Activated naive CD8-positive, alpha-beta T cell treated with anti-CD3 and anti-CD28 coated beads, Interleukin-2, amount 50 U/mL, for 24 hours (primary cell): Measurements from ENCODE around the gene TNS3.

Source experiments
- ATAC-seq: fragments of 150-1000 bp; cut with Tn5 transposase; one replicate; pipeline ENCODE4 v1.10.0; 2021
- DNase-seq: peaks from one replicate; pipeline ENCODE4 v3.0.0; 2021
- H3K27ac Mint-ChIP-seq: one replicate; pipeline ENCODE4 v1.8.0; 2021; ENCODE audit warnings: mild to moderate bottlenecking, mixed read lengths
- H3K27me3 Mint-ChIP-seq: one replicate; pipeline ENCODE4 v1.8.0; 2021; ENCODE audit warnings: mixed read lengths
- H3K36me3 Mint-ChIP-seq: one replicate; pipeline ENCODE4 v1.8.0; 2021; ENCODE audit warnings: low read depth, mixed read lengths
- H3K4me1 Mint-ChIP-seq: one replicate; pipeline ENCODE4 v1.8.0; 2021; ENCODE audit warnings: mixed read lengths
- H3K4me3 Mint-ChIP-seq: one replicate; pipeline ENCODE4 v1.8.0; 2021; ENCODE audit warnings: mild to moderate bottlenecking, moderate library complexity, mixed read lengths
- H3K9me3 Mint-ChIP-seq: one replicate; pipeline ENCODE4 v1.8.0; 2021; ENCODE audit warnings: mixed read lengths

Gene TNS3

DNA sequence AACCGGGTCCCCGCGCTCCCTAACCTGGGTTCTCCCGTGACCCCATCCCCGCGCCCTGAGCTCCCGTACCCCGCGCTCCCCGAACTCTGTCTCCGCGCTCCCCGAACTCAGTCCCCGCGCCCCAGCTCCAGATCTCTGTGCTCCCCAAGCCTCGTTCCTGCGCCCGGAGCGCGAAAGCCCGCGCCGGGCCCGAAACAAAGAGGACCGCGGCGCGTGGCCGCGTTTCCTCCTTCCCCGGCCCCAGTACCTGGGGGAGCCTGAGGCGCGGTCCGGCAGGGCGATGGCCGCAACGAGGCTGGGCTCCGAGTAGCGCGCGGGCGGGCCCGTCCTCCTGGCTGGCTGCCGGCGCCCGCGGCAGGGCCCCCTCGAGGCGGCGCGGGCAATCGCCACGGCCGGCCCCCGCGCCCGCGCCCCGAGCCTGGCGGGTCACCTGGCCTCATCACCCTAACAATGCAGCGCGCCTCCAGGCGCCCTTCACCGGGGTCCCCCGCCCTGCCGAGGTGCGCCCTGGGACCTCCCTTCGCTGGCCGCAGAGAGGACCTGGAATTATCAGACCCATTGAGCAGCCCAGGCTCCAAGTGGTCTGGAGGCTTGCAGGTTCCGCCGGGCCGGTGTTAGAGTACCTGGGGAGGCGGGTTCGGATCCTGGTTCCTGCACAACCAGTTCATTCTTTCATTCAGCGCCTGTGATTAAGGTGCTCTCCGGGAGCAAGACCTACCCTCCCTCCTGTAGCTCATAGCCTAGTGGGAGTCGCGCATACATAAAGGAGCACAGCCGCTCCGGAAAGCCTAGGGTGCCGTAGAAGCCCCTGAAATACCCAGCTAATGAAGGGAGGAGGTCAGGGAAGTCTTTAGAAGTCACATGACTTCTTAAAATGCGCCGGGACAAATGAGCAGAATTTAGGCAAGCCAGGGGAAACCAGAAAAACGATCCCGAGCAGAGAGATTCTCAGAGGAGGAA is at the start of gene TNS3:
TNS3 (minus strand) TSS at position 308 of the 960 bp plus-strand sequence. CDS start 142,475 bp downstream, outside the sequence.
- H3K4me3 Mint-ChIP-seq, result peak within 1 kb of the TSS; percentile 43
- H3K9me3 Mint-ChIP-seq, result no peaks in the 10 kb centered on the region
- ATAC-seq, result no peak
- peaks cover 10% of the 10 kb centered on the region for H3K4me1 Mint-ChIP-seq
- no peak for DNase-seq
- peaks cover 25% of the 10 kb centered on the region for H3K27me3 Mint-ChIP-seq
- H3K36me3 Mint-ChIP-seq, result no peaks in the 10 kb centered on the region
- no peak within 1 kb of the TSS for H3K27ac Mint-ChIP-seq

GRCh38 chr7:47631711-47632110 is 49.8 kb upstream of the TNS3 start:
- Mint-ChIP-seq H3K27me3 (no peaks in the 10 kb centered on the region), H3K27ac (no peak overlapping the region), H3K9me3 (no peaks in the 10 kb centered on the region), H3K4me1 (no peaks in the 10 kb centered on the region), H3K36me3 (no peaks in the 10 kb centered on the region), H3K4me3 (no peak overlapping the region)
- ATAC-seq (no peak), DNase-seq (no peak)

GRCh38 chr7:47627580-47628283 is 45.8 kb upstream of the TNS3 start:
- no peak for ATAC-seq
- H3K36me3 Mint-ChIP-seq, result no peaks in the 10 kb centered on the region
- H3K27ac Mint-ChIP-seq, result no peak overlapping the region
- H3K27me3 Mint-ChIP-seq, result no peaks in the 10 kb centered on the region
- no peak overlapping the region for H3K4me3 Mint-ChIP-seq
- H3K9me3 Mint-ChIP-seq, result no peaks in the 10 kb centered on the region
- H3K4me1 Mint-ChIP-seq, result peaks cover 6% of the 10 kb centered on the region
- DNase-seq, result no peak

DNA sequence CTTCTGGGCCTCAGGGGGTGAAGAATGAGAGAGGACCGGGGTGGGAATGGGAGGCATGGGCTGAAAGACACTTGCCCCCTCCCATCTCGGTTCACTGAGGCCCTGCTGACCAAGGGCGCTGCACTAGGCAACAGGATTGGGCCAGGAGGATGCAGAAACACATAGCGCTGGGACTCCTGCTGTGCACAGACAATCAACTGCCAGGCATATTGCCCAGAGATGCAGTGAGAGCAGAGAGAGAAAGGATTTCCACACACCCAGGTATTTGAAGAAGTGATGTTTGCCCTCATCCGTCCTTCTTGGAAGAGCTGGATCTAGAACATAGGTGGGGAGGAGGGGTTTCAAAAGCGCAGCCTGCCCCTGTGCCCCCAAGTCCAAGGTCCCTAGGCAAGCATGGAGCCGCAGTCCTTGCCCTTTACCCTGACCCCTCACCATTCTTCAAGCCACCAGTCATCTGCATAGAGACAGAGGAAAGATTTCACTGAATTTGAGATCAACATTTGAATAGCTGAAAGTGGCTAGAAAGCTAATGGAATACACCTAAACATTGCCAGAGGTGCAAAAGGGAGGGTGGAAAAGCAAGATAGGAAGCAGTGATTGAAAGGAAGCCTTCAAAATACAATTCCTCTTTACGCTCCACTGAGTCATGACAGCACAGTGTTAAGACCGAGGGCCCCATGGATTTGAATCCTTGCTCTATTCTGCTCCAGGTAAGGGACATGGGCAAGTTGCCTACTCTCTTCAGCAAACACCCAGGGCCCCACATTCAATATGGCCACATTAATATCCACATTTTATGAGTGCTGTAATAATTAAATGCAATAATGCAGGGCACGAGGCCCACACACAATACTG is 44.2 kb upstream of the TNS3 start:
- H3K4me3 Mint-ChIP-seq, result no peak overlapping the region
- H3K27ac Mint-ChIP-seq, result no peak overlapping the region
- H3K27me3 Mint-ChIP-seq, result no peaks in the 10 kb centered on the region

GRCh38 chr7:47624689-47625088 is 42.8 kb upstream of the TNS3 start:
- Mint-ChIP-seq H3K27me3 (no peaks in the 10 kb centered on the region), H3K4me3 (no peak overlapping the region), H3K4me1 (peaks cover 13% of the 10 kb centered on the region), H3K27ac (no peak overlapping the region), H3K9me3 (no peaks in the 10 kb centered on the region), H3K36me3 (no peaks in the 10 kb centered on the region)
- DNase-seq (no peak), ATAC-seq (no peak)

More for the DNA sequence above, 44.2 kb upstream of the TNS3 start:
- no peak for DNase-seq
- ATAC-seq, result no peak
- peaks cover 13% of the 10 kb centered on the region for H3K4me1 Mint-ChIP-seq
- H3K36me3 Mint-ChIP-seq, result no peaks in the 10 kb centered on the region
- H3K9me3 Mint-ChIP-seq, result no peaks in the 10 kb centered on the region

- Mint-ChIP-seq H3K36me3 (no peaks in the 10 kb centered on the region), H3K27me3 (no peaks in the 10 kb centered on the region), H3K27ac (no peak overlapping the region), H3K4me3 (no peak overlapping the region), H3K4me1 (peaks cover 13% of the 10 kb centered on the region), H3K9me3 (no peaks in the 10 kb centered on the region)
- ATAC-seq (no peak), DNase-seq (no peak)
Measured at GRCh38 chr7:47622946-47623640, 41.2 kb upstream of the TNS3 start.

DNA sequence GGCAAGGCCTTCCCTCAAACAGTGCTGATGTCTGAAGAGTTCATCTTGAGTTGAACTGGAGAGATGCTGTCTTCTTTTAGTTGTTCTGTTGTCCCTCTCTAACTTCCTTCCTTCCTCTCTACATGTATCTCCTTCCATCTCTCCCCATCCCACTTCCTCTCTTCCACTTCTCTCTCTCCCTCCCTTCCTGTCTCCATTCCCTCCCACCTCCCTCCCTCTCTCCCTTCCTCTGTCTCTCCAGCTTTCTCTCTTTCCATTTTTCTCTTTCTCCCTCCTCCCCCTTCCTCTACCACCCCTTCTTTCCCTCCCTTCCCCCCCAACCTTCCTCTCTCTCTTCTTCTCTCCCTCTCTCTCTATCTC is 40.7 kb upstream of the TNS3 start:
- H3K27me3 Mint-ChIP-seq, result no peaks in the 10 kb centered on the region
- H3K4me1 Mint-ChIP-seq, result peaks cover 13% of the 10 kb centered on the region
- H3K9me3 Mint-ChIP-seq, result no peaks in the 10 kb centered on the region
- no peak overlapping the region for H3K4me3 Mint-ChIP-seq
- DNase-seq (no peak), ATAC-seq (no peak)
- no peaks in the 10 kb centered on the region for H3K36me3 Mint-ChIP-seq
- H3K27ac Mint-ChIP-seq, result no peak overlapping the region

DNA sequence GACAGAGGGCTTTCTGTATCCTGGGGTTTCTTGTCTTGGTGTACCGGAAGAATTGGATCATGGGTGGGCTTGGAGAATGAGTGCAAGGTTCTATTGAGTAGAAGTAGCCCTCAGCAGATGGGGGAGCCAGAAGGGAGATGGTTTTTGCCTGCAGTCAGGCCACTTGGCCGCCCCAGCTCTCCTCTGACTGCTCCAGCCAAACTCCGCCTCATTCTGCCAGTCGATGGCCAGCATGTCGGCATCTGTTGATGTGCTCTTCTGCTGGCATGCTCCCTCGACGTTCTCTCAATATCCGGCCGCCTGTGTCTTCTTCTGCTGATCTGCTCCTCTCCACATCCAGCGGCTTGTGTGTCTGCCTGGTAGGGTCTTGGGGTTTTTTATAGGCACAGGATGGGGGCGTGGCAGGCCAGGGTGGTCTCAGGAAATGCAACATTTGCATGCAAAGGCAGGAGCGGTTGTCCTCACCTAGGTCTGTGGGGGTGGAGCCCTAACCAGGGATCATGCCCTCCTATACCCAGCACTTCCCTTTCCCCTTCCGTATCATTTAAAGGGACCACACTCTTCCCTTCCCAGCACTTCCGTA is 40.2 kb upstream of the TNS3 start:
- Mint-ChIP-seq H3K4me3 (no peak overlapping the region), H3K27ac (no peak overlapping the region), H3K36me3 (no peaks in the 10 kb centered on the region), H3K9me3 (no peaks in the 10 kb centered on the region), H3K27me3 (no peaks in the 10 kb centered on the region), H3K4me1 (peaks cover 13% of the 10 kb centered on the region)
- ATAC-seq, result no peak
- DNase-seq, result no peak

DNA sequence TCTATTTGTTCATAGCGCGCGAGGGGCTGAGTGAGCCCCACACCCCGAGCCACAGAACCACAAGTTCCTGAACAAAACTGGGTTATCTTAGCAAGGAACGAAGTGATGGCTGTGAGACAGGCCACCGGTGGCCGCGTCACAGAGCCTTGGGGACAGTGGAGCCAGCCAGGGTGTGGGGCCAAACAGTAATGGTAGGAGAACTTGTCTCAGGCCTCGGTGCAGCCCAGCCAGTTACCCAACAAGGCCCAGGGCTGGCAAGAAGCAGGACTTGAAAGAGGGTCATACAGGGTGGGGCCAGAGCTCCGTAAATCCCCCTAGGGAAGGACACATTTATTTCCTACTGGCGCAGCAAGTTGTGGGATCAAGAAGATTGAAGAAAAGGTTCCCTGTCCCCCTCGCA is 39.4 kb upstream of the TNS3 start:
- DNase-seq (no peak), ATAC-seq (no peak)
- Mint-ChIP-seq H3K4me1 (peaks cover 13% of the 10 kb centered on the region), H3K36me3 (no peaks in the 10 kb centered on the region), H3K27ac (no peak overlapping the region), H3K9me3 (no peaks in the 10 kb centered on the region), H3K27me3 (no peaks in the 10 kb centered on the region), H3K4me3 (no peak overlapping the region)

DNA sequence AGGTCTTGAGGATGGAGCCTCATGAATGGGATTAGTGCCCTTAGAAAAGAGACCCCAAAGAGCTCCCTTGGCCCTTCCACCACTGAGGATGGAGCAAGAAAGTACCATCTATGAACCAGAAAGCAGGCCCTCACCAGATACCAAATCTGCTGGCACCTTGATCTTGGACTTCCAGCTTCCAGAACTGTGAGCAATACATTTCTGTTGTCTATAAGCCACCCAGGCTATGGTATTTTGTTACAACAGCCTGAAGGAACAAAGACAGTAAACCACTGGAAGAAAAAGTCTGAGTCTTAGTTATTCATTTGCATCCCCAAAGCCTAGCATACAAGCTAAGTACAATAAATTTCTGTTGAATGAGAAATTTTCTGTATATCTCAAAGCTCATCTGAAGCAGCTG is 37.9 kb upstream of the TNS3 start:
- Mint-ChIP-seq H3K27ac (no peak overlapping the region), H3K9me3 (no peaks in the 10 kb centered on the region), H3K27me3 (no peaks in the 10 kb centered on the region), H3K4me3 (no peak overlapping the region), H3K4me1 (peaks cover 12% of the 10 kb centered on the region), H3K36me3 (no peaks in the 10 kb centered on the region)
- ATAC-seq, result no peak
- DNase-seq, result no peak

DNA sequence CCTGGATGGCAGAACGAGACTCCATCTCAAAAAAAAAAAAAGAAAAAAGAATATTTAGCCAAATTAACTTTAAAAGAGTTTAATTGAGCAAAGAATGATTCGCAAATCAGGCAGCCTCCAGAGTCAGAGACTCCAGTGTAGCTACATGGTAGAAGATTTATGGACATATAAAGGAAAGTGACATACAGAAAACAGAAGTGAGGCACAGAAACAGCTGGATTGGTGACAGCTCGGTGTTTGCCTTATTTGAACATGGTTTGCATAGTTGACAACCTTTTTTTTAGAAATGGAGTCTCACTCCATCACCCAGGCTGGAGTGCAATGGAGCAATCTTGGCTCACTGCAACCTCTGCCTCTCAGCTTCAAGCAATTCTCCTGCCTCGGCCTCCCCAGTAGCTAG is 35.2 kb upstream of the TNS3 start:
- Mint-ChIP-seq H3K4me3 (no peak overlapping the region), H3K27me3 (no peaks in the 10 kb centered on the region), H3K36me3 (no peaks in the 10 kb centered on the region), H3K9me3 (no peaks in the 10 kb centered on the region), H3K4me1 (peaks cover 2% of the 10 kb centered on the region), H3K27ac (no peak overlapping the region)
- DNase-seq (no peak), ATAC-seq (no peak)

DNA sequence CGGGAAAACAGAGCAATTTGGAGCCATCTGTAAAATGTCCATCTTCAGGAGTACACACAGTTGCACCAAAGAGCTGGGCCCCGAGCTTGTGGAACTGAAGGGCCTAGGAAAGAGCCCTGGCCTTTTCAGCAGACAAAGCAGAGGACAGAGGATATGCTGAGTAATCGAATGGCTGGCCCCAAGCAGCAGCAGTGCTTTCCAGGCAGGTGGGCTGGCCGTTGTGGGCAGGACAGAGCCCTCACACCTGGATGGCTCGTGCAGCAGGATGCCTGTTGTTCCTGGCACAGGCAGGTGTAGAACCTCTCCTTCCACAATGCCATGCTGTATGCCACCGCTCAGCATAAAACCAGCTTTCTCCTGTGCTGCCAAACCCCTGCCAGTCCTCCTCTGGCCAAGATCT is 32.5 kb upstream of the TNS3 start:
- no peaks in the 10 kb centered on the region for H3K9me3 Mint-ChIP-seq
- H3K4me1 Mint-ChIP-seq, result no peaks in the 10 kb centered on the region
- no peaks in the 10 kb centered on the region for H3K27me3 Mint-ChIP-seq
- no peak overlapping the region for H3K4me3 Mint-ChIP-seq
- no peak overlapping the region for H3K27ac Mint-ChIP-seq
- ATAC-seq (no peak), DNase-seq (no peak)
- H3K36me3 Mint-ChIP-seq, result no peaks in the 10 kb centered on the region

GRCh38 chr7:47611045-47611511 is 29.2 kb upstream of the TNS3 start:
- Mint-ChIP-seq H3K36me3 (no peaks in the 10 kb centered on the region), H3K4me3 (no peak overlapping the region), H3K27me3 (no peaks in the 10 kb centered on the region), H3K27ac (no peak overlapping the region), H3K9me3 (no peaks in the 10 kb centered on the region), H3K4me1 (no peaks in the 10 kb centered on the region)
- ATAC-seq (no peak), DNase-seq (no peak)
